CD4-positive, alpha-beta T cell treated with Interferon alpha-2 for 1 hour (primary cell): ENCODE results near the gene SETDB2.
A peak's percentile ranks its signal among the peaks of the same experiment; 100 is the strongest.

Source experiments
- DNase-seq, 2 donors: peaks; one replicate each; pipeline ENCODE4 v3.0.0-alpha.2; 2020 to 2022

Gene SETDB2, protein sequence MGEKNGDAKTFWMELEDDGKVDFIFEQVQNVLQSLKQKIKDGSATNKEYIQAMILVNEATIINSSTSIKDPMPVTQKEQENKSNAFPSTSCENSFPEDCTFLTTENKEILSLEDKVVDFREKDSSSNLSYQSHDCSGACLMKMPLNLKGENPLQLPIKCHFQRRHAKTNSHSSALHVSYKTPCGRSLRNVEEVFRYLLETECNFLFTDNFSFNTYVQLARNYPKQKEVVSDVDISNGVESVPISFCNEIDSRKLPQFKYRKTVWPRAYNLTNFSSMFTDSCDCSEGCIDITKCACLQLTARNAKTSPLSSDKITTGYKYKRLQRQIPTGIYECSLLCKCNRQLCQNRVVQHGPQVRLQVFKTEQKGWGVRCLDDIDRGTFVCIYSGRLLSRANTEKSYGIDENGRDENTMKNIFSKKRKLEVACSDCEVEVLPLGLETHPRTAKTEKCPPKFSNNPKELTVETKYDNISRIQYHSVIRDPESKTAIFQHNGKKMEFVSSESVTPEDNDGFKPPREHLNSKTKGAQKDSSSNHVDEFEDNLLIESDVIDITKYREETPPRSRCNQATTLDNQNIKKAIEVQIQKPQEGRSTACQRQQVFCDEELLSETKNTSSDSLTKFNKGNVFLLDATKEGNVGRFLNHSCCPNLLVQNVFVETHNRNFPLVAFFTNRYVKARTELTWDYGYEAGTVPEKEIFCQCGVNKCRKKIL

DNA sequence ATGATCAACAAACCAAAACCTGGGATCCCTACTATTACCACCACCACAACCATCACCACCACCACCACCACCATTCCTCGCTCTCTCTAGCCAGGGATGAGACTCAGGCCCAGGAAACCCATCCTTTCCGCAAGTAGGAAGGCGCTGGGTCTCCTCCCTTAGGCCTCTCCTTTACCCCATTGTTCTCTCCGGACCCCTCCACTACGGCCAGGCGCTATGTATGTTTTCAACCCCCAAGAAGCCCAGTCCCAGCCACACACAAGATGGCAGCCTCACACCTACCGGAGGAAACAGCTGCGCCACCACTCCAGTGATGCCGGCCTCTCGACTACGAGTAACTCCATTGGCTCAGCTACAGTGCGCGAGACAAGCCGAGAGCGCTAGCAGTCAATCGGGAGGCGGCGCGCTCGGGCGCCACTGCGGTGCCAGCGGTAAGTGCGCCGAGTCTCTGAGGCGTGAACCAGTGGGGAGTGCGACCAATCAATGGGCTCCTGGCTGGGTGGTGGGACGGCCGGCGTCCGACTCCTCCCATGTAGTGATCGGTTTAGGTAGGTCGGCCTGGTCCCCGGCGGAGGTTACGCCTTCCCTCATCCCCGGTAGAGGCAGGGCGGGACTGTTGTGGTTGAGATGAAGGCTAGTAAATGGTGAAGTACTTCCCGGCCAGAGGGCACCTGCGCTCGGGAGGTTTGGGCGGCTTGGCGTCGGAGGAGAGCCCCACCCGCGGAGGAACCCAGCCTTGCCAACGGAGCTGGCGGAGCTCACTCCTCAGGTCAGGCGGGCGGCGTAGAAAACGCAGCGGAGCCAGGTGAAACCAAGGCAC is at the start of gene SETDB2, which contains the start of gene CAB39L:
Gene SETDB2 (plus strand): TSS at position 571 of the 820 bp plus-strand sequence. CDS start 7,620 bp downstream, outside the sequence.
Gene CAB39L (minus strand): TSS at position 361 of the 820 bp plus-strand sequence. CDS start 61,154 bp downstream, outside the sequence.
- DNase-seq: peak; percentile 99 to 100

DNA sequence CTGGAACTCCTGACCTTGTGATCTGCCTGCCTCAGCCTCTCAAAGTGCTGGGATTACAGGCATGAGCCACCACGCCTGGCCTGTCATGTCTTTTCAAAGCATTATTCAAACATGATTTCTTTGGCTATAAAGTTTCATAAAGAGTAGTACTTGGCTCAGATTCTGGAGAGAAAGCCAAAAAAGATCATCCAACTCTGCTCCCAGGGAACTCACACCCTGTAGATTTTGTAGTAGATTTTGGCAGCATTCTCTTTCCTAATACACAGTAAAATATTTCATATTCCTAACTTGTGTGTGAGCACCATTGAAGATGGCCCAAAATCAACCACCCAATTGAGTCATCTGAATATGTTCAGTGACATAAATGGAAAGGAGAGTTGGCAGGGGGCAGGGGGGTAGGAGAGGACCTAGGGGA is 48.6 kb upstream of the SETDB2 start:
- DNase-seq: no peak

DNA sequence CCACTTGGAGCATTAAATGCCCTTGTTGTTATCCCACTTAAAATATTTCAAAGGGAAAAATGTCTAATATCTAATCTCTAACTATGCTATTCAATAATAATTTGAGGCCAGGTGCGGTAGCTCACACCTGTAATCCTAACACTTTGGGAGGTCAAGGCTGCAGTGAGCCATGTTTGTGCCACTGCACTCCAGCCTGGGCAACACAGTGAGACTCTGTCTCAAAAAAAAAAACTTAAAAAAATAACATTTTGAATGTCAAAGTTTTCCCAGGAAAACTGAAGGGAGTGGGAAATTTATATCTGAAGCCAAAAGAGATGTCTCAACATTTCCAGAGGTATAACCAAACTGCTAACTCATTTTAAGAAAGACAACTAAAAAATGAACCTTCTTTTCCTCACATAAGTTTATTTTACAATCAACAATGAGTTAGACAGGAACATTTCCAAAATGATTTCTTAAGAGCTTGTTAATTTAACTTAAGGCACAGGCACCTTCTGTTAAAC is 48.1 kb upstream of the SETDB2 start:
- DNase-seq: no peak

DNA sequence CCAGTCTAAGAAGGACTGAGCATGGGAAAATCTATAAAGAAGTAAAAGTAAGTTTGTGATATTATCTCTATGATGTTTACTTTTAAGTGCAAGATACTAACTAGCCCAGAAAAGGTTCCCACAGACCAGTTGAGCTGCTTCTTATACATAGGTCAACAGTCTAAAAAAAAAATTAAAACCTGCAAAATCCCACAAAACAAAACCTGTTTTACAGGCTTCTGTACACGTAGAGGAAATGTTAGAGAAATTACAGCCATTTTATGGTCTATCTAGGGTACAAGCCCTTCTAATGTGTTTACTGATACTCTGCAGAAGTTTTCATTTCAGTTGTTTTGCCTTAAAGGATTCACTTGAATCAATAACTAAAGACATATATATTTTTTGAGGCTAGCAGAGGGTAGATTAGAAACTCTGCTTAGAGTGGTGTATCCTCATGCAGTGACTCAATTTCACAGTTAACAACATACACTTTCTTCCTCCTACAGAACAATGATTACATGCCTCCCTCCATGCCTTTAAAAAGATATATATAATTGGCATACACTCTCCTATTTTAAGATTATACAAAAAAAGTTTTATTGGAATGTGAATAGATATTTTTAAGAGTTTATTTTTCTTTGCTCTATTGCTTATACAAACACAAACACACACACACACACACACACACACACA is 44.1 kb upstream of the SETDB2 start:
- DNase-seq: no peak

DNA sequence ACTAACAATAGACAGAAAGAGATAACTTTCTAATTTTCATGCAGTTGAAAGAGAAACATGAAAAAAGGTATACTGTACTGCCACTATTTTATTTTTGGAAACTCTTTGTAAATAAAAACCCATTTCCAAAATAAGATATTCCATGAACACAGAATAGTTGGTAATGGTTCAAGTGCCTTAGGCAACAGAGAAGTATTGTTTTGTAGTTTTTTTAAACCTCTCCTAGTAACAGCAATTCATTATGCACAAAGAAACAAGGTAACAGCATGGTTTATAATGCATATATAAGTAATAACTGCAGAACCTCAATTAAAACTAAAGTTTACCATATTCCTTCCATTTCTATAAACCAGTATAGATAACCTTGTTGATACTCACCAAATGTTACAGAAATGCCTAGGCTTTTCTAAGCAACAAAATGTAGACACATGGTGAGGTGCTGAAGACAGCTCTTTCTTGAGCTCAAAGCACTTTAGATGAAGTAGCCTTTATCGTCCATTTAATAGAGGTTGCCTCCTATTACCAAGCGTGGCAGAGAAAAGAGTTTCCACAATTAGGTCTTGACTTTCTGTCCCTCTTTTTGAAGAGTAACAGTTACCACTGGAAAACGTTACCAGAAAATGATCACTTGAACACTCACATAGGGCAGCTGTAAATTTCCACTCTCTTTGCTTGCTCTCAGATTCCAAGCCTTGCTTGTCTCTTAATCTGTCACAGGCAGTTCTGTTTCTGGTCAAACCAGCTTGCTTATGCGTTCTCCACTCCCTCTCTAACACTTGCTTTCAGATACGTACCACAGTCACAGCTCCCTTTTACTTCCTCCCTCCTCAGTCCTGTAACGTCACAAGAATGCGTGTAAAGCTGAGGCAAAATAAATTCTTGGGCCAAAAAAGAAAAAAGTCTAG is 43.1 kb upstream of the SETDB2 start:
- DNase-seq: no peak

DNA sequence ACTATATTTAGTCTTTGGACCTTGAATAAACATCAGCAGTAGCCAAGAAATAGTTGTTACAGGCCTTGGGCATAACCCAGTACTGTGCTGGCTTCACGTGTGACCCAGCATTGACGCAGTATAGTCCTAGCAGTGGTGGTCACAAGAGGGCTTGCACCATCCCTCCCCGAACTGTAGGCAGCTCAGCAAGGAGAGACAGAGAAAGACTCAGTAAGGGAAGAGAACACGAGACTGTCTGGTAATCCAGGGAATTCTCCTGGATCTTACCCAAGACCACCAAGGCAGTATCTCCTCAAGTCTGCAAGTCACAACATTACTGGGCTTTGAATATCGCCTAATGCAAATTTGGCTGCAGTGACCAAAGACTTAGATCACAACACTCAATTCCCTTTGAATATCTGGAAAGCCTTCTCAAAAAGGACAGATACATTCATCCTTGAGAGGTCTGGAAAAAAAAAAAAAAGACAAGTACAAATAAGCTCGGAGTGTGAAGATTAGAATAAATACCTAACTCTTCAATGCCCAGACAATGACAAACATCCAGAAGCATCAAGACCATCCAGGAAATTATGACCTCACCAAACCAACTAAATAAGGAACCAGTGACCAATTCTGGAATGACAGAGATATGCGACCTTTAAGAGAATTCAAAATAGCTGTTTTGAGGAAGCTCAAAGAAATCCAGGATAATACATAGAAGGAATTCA is 39.9 kb upstream of the SETDB2 start:
- no peak for DNase-seq

DNA sequence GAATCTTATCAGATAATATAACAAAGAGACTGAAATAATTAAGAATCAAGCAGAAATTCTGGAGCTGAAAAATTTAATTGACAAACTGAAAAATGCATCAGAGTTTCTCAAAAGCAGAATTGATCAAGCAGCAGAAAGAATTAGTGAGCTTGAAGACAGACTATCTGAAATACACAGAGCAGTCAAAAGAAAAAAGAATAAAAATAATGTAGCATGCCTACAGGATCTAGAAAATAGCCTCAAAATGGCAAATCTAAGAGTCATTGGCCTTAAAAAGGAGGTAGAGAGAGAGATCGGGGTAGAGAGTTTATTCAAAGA is 39.4 kb upstream of the SETDB2 start:
- no peak for DNase-seq

DNA sequence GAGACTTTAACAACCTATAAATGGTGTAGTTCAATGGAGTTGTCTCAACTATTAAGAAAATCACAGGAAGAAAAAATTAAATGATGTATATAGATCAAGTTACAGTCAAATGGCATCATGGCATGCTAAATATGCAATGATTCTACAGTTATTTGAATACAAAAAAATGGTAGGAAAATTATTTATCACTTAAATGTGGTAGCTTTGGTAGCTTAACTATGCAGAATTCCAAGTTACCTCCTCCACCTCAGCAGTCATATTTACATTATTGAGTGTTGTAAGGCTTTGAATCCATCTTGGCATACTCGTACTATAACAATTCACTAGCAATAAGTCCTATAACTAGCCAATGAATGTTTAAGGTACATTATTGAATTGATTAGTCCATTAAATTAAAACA is 37.0 kb upstream of the SETDB2 start:
- DNase-seq: no peak

DNA sequence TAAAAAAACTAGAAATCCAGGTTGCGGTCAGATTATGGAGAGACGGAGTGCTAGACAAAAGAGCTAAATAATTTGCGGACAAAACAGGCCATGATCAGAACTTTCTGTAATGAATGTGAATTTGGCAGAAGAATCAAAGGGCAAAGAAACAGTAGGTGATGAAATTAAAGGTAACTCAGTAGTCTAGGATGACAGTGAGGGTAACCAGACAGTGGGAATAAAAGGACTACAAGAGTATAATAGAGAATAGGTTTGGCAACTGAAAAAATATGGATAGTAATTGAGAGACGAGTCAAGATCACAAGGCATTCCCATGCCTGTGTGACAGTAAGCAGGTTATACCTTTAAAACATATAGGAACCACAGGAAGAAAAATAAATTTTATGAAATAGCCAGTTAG is 36.1 kb upstream of the SETDB2 start:
- no peak for DNase-seq

DNA sequence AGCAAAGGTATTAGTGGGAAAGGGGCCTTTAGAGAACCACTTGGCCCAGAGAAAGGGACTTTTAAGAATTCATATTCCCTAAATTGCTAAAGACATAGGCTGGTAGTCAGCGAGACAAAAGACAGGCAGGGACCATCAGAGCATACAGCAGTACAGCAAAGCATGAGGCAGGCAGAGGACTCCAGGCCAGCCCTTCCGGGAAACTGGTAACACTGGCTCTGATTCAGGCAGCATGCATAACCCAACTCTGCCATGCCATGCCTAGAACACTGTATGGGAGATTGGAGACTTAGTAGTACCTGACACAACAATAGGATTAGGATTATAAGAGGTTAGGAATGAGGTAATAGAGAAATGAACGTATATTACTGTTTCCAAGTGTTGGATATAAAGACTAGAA is 35.1 kb upstream of the SETDB2 start:
- no peak for DNase-seq

DNA sequence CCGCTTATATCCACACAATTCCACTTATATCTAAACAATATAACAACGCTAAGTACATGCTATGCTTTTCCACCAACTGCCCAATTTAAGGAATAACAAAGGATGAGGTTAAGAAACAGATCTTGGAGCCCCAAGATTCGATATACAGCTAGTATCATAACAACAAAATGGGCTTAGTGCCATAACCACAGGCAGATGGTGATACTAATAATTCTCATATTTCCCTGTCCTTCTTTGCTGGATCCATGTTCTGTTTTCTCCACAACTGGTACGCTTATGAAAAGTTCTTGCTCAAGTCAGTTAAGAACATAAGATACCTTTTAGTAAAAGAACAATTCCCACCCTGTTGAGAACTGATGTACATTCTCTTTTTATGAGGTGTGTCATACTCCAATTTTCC is 34.1 kb upstream of the SETDB2 start:
- DNase-seq: no peak

DNA sequence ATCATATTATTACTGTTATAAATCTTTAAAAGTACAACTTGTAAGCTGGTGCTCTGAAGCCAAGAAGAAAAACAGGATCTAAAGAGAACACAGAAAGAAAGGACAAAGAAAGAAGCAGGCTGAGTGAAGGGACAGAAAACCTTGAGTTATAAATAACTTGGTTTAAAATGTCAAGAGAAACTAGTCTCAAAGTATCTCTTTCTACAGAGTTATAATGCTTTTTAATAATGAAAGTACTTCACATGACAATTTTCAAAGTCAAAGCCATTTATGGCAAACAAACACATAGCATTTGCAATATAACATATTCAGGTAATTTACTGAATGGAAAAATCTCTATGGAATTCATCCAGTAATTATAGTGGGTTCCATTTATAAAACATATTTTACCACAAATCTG is 33.6 kb upstream of the SETDB2 start:
- no peak for DNase-seq

DNA sequence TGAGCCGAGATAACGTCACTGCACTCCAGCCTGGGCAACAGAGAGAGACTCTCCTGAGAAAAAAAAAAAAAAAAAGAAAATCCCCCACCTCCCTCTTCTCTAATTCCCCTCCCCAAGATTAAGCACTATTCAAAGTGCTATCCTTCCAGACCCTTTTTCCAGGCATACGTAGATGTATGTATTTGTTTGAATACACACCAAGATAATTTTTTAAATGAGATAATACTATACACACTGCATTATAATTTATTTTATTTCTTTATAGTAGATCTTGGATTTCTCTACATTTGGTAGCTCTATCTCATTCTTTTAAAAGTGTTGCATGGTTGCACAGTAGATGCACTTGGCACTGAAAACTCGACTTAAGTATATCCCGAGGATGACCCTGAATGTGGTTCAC is 32.7 kb upstream of the SETDB2 start:
- no peak for DNase-seq

DNA sequence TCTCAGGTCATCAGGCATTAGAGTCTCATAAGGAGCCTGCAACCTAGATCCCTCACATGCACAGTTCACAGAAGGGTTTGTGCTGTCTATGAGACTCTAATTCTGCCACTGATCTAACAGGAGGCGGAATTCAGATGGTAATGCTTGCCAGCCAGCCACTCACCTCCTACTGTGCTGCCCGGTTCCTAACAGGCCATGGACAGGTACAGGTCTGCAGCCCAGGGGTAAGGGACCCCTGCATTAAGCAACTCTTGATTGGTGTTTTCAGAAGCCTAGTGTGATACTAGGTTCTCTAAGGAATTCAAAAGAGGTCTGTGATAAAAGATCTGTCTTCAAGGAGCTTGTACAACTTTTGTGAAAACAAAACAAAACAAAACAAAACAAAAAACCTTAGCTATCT is 31.3 kb upstream of the SETDB2 start:
- DNase-seq: no peak

DNA sequence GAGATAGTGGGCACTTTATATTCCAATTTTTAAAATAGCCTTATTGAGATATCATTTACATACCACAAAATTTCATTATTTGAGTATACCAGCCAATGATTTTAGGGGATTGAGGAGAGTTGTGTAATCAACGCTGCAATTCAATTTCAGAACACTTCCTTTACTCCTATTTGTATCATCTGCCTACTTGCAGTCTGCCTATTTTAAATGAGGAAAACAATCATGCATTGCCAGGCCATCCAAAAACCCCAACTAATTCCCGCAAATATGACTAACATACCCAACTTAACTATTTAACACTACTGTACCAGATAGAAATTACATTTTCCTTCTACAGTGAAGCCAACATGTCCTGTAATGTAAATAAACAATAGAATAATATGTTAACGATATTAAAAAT is 26.9 kb upstream of the SETDB2 start:
- no peak for DNase-seq

DNA sequence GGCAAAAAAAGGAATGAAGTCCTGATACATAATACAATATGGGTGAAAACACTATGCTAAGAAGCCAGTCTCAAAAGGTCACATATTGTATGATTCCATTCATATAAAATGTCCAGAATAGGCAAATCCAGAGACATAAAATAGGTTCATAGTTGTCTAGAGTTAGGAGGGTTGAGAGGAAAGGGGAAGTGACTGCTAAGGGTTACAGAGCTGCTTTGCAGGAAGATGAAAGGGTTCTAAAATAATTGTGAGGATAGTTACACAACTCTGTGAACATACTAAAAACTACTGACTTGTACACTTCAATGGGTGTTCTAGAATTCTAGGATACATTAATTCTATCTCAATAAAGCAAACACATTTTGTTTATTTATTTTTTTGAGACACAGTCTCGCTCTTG is 25.9 kb upstream of the SETDB2 start:
- no peak for DNase-seq

DNA sequence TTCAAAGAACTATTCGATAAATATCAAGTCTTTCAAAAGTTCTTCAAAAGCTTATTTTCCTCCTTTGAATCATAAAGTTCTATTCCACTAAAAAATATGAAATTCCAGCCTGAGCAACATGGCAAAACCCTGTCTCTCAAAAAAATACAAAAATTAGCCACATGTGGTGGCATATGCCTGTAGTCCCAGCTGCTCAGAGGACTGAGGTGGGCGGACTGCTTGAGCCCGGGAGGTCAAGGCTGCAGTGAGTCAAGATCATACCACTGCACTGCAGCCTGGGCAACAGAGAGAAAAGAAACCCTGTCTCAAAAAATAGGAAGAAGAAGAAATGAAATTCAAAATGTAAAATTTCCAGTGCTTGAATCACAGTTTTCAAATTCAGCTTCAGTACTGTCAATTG is 24.8 kb upstream of the SETDB2 start:
- DNase-seq: no peak

DNA sequence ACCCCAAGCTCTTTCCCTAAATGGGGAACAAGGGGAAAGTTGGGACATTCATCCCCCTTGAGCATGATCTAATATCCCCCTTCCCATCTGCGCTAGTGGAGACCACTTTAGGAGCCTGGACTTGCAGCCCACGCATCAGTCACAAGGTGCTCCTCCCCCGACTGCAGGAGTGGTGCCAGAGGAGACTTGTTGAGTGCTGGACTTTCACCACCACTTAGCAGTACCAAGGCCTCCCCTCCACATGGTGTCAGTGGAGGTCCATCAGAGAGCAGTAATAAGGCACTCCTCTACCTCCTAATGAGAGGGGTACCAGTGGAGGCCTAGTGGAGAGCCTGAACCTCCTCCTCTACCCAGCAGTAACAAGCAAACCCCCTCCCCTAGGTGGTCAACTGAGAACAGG is 22.7 kb upstream of the SETDB2 start:
- DNase-seq: peak; percentile 7 to 41

DNA sequence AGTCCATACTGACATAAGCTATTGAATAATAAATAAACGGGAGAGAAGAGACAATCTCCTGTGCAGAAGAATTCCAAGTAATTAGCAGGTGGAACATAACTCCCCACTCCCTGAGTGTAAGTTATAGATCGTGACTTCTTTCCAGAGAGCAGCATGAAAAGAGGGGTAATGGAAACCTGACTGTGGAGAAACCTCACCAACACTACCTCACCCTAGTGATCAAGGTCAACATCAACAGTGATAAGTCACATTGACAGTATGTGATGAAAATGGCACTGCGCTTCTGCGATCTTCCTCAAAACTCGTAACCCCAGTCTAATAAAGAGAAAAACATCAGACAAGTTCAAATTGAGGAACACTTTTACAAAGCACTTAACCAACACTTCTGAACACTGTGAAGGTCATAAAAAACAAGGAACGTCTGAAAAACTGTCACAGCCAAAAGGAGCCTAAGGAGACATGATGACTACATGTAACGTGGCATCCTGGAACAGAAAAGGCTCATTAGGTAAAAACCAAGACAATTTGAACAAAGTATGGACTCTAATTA is 20.0 kb upstream of the SETDB2 start:
- no peak for DNase-seq

DNA sequence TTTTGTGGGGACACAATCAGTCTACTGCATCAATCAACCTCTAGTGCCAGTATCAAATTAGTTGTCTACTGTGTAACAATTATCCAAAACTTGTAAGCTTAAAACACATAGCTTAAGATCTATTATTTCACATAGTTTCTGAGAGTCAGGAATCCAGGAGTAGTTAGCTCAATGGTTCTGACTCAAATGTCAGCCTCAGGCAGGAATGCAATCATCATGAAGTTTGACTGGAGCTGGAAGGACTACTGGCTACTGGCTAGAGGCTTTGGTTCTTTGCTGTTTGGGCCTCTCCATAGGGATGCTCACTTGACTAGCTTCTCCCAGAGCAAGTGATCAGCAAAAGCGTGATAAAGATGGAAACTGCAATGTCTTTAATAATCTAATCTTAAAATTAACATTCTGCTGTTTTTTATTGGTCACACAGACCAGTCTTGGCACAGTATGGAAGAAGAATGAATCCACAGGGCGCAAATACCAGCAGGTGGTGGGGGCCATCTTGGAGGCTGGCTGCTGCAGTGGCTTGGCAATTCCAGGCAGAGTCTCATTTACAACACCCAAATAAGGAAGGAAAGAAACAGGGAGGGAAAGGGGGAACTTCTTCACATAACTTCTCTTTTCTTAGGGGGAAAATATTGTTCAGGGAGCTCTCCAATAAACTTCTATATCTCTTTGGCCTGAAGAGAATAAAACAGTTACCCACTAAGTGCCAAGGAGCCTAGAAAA is 15.9 kb upstream of the SETDB2 start:
- DNase-seq: no peak
